ELF-1 (cell line): ENCODE results near the gene SEC63.
"Not testable (repeated sequence)": the region's sequence is repeated elsewhere in the genome, so short reads cannot be mapped to it uniquely, and the experiment has no call there.

ENCODE experiments used
- DNase-seq: peaks from one replicate; pipeline ENCODE4 v3.0.0-alpha.2; 2016; ENCODE audit warnings: low read depth, low spot score

The SEC63 gene

GRCh38 chr6:107860963-107861362, 97.0 kb downstream of the SEC63 start:
- not testable (repeated sequence) for DNase-seq

DNA sequence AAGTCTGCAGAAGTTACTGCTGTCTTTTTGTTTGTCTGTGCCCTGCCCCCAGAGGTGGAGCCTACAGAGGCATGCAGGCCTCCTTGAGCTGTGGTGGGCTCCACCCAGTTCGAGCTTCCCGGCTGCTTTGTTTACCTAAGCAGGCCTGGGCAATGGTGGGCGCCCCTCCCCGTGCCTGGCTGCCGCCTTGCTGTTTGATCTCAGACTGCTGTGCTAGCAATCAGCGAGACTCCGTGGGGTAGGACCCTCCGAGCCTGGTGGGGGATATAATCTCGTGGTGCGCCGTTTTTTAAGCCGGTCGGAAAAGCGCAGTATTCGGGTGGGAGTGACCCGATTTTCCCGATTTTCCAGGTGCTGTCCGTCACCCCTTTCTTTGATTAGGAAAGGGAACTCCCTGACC, 97.9 kb downstream of the SEC63 start:
- peak; percentile 61 for DNase-seq

DNA sequence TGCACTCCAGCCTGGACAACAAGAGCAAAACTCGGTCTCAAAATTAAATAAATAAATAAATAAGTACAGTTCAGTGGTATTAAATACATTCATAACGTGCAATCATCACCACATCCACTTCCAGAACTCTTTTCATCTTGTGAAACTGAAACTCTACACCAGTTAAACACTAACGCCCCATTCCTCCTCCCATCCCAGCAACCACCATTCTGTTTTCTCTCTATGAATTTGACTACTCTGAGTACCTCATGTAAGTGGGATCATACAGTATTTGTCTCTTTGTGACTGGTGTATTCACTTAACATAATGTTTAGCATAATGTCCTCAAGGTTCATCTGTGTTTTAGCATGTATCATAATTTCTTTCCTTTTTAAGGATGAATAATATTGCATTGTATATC, 104.8 kb downstream of the SEC63 start:
- DNase-seq: no peak

- DNase-seq: no peak
Measured at GRCh38 chr6:107849325-107849724, 108.7 kb downstream of the SEC63 start.

- peak; percentile 96 for DNase-seq
Measured at GRCh38 chr6:107847844-107848802, 109.9 kb downstream of the SEC63 start.

DNA sequence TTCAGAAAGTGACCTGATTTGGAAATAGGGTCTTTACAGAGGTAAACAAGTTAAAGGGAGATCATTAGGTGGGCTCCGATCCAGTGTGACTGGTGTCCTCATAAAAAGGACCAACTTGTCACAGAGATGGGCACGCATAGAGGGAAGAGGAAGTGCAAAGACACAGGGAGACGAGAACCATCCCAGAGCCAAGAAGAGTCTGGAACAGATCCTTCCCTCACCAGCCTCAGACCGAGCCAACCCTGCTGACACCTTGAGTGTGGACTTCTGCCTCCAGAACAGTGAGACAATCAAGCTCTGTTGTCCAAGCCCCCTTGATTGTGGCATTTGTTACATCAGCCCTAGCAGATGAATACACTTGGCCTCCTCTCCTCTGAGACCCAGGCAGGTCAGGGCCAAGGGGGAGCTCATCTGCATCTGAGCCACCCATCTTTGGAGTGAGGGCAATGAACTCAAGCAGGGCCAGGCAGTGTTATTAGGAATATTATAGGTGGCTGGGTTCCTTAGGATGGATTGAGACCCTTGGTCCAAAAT, 111.7 kb downstream of the SEC63 start:
- DNase-seq: no peak

DNA sequence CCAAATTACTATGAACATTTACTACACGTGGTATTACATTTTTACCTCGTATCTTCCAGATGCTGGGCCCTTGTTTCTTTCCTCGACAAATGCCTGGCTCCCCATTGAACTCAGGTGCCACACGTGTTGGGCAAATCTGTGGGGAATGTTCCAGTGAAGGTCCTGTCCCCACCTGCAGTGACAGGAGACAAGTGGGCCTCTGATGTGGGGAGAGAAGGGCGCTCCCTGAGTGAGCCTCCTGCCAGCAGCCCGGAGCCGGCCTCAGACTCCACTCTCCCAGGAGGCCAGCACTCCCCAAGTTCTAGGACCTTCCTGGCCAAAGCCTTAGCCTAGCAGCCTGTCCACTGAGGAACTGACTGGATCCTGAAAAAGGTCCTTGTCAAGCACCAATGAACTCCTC, 112.2 kb downstream of the SEC63 start:
- no peak for DNase-seq

DNA sequence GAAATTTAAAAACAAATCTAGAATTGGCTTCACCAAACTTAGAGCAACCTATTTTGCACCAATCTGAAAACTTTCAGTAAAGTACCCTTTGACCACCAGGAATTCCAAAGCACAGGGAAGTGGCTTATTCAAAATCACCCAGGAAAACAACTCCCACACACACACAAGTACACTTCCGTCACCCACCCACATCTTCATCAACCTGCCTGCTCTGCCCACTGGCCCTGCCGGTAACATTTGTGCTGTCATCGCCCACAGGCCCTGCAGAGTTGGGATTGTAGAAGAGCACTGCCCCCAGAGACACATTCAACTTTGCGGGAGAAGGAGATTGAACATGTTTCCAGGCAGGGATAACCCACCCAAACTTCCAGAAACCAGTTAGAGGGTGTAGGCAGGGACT, 114.6 kb downstream of the SEC63 start:
- DNase-seq: no peak

GRCh38 chr6:107841275-107841670, 116.7 kb downstream of the SEC63 start:
- DNase-seq: no peak

GRCh38 chr6:107840636-107841274, 117.3 kb downstream of the SEC63 start:
- no peak for DNase-seq

DNA sequence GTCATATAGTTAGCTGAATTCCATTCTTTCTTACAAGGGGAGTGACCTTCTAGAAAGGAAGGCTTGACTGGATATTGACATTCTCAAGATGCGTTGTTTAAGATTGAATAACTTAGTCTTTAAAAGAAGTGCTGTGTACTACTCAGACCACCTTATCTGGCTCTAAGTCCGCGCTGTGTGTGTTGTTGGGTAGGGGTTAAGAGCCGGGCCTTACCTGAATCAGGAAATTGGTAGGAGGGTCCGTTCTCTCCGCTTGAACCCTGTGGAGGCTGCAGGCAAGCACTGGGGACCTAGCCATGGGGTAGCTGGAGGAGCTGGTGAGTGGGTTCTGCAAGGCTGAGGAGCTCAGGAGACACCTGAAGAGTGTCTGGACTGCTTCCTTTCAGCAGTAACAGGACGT, 124.9 kb downstream of the SEC63 start:
- no peak for DNase-seq

DNA sequence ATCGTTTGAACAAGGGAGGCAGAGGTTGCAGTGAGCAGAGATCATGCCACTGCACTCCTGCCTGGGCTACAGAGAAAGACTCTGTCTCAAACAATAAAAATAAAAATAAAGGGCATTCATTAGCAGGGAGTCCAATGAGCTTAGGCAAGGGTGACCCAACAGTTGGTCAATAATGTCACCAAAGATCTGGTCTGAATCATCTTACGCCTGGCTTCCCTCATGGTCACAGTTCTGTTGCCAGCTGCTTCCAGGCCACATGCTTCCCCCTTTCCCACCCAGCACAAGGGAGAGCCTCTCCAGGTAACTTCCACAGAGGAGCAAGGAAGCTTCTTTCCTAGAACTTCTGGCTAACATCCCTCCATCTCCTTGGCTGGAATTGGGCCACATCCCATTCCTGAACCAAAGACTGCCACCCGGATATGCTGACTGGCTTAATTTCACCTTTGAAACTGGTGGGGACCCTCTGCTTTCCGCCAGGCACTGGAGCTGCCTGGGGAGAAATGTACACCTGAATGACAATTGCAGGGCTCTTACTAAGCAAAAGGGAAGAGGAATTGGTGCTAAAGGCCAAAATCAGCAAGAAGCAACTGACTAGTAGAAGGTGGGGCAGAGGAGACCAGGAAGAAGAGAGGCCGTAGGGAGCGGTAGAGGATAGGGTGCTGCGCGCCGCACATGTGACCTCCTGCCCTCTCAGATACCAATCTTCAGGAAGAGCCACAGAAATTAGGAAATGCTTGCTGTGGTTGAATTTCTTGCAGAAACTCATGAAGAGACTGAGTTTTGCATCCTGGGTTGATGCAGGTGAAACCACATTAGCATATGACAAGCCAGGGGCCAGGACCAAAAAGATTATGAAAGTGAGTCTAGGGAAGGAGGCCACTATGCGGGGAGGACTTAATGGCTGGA, 125.6 kb downstream of the SEC63 start:
- DNase-seq: no peak

DNA sequence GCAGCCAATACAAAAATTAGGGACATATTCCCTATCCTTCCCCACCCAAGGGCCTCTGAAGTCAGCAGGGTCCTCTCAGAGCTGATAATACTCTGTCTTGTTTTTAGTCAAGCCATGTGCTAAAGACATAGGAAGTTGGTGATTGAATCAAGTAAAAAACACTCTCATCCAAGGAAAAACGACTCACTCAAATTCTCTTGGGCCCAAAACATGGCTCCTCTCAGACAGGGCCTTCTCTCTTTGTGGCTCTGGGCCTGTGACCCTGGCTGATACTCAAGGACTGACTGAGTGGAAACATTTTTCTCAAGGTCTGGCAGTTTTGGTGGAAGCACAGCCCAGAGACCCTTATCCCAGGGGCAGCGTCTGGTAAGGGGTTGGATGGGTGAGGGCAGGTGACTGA, 127.9 kb downstream of the SEC63 start:
- DNase-seq: no peak

GRCh38 chr6:107827541-107827940, 130.5 kb downstream of the SEC63 start:
- DNase-seq: no peak

- no peak for DNase-seq
Measured at GRCh38 chr6:107823047-107823557, 134.9 kb downstream of the SEC63 start.

- DNase-seq: no peak
Measured at GRCh38 chr6:107822176-107823046, 135.6 kb downstream of the SEC63 start.

DNA sequence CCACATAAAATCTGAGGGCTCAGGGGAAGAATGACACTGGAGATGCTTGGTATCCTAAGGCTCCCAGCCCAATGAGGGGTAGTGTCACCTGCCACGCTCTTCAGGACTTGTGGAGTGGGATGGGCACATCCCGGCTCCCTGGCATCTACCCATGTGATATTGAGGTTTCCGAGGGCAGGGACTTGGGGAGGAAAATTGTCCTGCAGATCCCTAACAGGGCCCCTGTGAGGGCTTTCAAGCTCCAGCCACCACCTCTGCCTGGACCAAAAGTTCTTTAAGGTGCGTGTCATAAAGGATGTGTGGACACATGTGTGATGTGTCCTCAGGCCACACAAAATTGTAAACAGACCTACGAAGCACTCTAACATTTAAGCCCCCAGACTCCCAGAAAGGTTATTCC, 136.4 kb downstream of the SEC63 start:
- no peak for DNase-seq

- peak; percentile 50 for DNase-seq
Measured at GRCh38 chr6:107820338-107821261, 137.4 kb downstream of the SEC63 start.

- peak; percentile 93 for DNase-seq
Measured at GRCh38 chr6:107819964-107820337, 138.1 kb downstream of the SEC63 start.
